ENCODE measurements around the gene DGKD.

DGKD gene

DNA sequence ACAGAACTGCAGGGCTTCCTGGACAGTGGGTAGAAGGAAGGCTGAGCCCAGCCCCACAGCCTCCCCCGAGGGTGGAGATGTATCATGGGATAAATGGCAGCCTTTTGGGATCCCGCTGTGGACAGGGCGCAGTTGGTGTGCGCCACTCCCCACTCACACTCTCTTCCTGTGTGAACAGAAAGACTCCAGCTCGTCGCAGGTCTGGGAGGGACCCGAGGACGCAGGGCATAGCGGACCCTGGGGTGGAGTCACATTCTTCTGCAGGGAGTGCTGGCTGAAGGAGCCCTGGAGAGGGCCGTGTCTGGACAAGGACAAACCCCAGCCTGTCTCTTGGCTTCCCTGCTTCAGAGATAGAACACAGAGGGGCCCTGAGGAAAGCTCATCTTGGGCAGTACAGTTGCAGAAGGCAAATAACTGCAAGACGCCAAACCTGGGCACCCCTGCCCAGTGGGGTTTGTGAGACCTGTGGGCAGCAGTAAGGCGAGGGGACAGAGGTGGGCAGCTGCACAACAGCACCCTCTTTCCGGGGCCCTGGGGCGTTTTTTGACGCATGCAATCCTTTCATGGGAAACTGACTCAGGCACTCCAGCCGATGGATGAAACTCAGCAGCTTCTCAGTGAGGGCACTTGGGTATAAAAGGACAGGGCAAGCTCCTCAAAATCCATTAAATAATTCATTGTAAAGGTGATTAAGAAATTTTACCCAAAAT lies 110.4 kb downstream of the DGKD start:
- no peak for FAIRE-seq

DNA sequence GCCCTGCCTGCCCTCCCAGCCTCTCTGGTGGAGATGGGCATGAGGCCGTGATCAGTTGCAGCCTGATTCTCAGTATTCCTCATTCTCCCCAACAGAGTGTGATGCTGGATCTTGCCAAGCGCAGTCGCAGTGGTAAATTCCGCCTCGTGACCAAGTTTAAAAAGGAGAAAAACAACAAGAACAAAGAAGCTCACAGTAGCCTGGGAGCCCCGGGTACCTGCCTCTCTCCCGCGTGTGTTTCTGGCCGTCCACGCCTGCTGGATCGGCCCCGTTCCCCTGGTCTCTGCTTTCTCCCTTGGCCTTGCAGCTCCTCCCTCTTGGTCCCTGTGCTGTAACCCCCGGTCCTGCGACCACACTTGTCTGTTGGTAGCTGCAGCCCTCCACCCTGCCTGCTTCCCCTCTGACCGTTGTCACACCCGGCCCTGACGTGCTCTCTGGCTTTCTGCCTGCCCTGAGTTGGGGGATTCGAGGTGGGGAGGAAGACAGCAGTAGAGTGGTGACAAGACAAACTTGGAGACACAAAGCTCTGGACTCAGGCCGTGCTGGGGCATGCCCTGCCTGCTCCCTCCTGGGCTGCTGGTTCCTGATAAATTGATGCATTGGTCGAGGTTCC lies 112.8 kb downstream of the DGKD start:
- no peak for FAIRE-seq

DNA sequence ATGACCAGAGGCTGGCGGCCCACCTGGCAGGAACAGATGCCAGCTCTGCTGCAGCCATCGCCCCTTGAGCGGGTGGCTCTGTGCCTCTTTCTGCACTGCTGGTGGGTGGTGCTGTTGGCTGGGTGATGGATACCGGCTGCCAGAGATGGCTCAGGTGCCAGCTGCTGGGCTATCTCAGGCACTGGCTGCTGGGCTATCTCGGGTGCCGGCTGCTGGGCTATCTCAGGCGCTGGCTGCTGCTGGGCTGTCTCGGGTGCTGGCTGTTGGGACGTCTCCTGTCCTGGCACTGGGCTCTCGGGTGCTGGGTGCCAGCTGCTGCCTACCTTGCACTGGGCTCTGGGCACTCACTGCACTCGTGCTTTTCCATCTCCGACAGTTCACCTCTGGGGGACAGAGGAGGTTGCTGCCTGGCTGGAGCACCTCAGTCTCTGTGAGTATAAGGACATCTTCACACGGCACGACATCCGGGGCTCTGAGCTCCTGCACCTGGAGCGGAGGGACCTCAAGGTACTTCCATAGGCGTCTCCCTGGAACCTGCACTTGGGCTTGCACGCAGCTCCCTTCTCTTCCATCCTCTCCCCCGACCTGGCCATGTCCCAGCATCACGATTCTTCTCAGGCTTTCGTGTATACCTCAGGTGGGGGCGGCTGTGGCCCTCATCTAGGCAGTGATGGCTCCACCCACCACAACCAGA lies 113.9 kb downstream of the DGKD start:
- no peak for FAIRE-seq

DNA sequence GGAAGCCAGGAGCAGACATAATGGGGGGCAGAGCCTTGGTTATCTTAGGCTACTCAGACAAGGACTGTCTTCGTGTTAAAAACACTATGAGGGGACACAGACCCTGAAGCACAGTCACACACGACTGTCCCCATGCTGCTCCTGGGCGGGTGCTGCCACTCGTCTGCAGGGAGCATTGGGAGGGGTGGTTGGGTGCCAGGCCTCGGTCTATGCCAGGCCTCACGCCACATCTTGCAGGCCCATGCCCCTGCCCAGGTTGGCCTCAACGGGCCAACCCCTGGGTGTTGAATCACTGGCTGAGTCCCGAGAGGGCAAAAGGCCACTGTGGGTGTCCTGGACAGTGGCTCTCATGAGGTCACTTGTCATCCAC lies 114.4 kb downstream of the DGKD start:
- no peak for FAIRE-seq

DNA sequence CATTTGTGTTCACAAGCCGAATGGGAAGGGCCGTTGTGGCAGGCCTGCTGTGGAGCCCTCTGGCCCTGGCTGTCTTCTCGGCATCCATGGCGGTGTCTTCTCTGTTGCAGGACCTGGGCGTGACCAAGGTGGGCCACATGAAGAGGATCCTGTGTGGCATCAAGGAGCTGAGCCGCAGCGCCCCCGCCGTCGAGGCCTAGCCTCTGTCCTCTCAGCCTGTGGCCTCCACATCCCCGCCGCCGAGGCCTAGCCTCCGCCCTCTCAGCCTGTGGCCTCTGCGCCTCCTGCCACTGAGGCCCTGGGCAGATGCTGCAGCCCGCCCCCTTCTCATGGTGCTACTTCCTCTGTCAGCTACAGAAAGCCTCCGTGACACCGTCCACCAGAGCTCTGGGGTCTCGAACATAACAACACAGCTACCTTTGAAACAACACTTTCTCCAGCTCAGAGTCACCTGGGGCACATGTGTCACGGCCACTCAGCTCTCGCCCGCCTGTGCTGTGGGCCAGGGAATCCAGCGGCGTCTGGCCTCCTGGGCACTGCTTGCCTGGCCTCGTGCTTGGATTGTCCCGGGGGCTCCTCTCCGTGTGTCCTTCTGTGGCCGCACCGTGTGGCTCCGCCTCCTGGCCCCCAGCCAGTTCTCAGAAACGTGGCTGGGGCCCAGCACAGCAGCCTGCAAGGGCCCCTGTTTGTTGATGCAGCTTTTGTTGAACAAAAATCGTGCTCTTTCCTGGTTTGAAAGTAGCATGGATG lies 115.1 kb downstream of the DGKD start:
- FAIRE-seq = no peak

DNA sequence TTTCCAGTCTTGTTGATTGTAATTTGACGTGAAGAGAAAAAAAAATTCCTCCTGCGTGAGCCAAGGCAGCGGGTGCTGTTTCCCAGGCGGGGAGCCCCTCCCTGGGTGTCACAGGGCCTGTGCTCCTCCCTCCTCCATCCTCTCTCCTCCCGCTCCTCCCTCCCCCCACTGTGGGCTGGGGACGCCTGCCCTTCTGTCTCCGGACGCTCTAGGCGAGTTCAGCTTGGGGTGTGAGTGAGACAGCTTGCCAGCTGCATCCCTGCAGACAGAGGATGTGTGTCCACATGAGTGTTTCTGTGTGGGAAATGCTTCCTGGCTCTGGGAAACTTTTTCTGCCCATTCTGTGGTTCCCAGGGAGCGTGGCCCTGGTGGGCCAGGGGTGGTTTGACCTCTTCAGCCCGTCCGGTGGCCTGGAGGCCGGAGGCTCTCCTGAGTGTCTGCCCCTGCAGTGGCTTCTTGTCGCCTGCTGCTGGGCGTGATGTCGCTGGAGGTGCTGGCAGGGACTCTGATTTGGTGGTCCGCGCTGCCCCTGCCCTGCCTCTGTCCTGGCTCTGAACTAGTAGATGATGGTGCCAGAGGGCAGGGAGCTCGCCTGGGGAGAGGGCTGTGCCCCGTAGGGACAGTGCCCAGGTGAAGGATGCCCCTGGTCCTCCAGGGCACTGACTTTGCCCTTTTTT lies 115.9 kb downstream of the DGKD start:
- FAIRE-seq = no peak

DNA sequence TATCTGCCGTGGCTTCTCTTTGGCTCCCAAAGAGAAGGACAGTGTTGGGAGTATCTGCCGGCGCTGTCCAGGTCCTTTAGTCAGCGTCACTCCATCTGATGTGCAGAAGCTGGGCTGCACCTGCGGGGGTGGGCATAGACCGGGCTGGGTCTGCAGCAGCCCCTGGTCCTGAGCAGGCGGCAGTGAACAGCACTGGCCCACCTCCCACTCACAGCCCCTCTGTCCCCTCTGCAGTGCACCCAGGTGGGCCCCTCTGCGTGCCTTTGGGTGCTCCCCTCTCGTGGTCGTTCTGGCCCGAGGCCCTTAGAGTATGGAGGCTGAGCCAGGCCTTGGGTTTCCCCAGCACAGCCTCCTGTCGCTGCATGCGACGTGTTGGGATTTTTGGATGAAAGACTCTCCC lies 116.5 kb downstream of the DGKD start:
- FAIRE-seq = no peak

DNA sequence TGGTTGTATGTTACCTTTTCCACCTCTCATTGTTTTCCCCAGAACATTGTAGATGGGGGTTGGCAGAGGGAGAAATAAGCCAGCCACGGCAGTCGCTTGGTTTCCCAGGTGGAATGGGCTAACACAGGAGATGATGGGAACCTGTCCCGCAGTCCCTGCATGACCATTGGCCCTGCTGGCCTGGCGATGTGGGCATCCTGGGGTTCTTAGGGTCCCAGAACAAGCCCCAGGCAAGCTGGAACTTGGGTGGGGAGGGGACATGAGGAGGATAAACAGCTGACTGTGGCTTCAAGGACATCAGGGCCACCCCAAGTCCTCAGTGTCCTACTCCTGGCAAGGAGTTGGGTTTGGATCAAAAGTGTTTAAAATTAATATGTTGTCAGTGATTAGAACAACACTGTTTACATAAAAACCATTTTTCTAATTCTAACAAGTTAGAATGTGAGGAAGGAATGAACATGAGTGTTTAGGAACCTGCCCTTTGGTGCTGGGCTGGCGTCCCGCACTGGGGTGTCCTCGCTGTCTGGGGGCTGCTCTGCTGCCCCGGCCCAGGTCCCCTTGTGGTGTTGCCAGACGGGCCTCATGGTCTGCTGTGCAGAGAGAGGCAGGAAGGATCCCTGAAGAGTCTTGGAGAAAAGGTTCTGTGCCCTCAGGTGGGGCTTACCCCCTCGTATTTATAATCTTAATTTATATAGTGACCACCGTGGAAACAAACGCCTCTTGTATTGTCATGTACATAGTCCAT lies 117.2 kb downstream of the DGKD start:
- FAIRE-seq = no peak

DNA sequence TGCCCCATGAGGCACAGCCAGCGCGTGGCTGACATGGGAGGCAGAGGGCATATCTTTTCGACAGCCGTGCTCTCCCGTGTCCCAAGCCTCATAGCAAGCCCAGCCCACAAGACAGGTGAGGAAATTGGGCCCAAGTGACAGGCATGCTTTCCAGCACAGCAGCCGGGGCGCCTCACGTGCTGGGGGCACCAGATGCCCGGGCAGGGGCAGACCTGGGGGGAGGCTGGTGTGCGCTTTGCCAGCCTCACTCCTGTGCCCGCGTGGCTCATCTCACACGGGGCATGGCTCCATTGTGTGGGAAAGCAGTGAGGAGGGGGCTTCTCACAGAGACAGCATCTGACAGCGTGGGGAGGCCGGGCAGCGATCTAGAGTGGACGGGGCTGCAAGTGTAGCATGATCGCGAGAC lies 119.1 kb downstream of the DGKD start:
- FAIRE-seq = no peak

DNA sequence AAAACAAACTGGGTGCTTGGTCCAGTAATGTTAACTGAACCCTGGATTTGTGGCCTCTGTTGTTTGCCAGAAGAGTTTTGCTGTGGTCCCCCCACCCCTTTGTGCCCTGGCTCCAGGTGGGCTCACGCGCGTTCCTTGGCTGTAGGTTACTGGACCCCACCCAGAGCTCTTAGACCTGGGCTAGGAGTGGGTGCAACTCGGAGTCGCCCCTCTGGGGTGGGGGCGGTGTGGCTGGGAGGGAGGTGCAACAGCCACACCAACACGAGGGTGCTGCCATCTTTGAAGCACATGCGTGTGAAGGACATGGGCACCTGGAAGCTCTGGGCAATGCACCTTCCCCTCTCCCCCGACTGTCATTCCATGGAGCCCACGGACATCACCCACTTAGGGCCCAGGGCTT lies 119.6 kb downstream of the DGKD start:
- FAIRE-seq = no peak

DNA sequence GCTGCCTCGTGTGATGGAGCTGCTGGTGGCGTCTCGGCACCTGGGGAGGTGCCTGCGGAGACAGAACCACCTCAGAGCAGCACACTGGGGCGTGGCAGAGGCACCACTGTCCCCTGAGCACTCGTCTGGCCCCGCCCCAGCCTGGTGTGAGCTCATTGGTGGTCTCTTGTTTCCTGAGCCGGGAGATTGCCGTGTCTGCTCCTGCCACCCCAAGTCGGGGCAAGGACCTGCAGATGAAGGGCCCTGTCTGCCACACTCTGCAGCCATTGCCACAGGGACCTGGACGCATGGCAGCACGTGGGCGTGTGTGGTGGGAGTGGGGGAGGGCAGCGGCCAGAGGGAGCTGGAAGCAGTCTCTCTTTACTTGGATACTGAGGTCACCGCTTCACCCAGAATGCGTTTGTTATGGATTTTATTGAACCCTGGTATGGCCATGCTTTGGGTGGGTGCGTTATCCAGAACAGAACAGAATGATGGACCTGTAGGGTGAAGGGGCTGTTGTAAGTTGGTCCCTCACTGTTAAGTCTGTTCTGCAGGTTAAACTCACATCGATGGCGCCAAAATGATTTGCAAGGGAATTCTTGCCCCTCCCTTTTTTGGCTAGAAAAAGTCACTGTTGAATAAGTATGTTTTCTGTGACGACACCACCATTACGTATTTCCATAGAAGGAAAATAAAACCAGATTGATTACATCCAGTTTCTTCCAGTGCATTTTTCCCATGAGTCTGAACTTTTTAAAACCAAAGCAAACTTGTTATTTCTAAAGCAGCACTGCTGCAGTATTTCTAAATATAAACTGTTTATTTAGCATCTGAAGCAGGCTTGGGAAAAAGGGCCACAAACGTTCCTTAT lies 120.2 kb downstream of the DGKD start:
- FAIRE-seq = no peak

DNA sequence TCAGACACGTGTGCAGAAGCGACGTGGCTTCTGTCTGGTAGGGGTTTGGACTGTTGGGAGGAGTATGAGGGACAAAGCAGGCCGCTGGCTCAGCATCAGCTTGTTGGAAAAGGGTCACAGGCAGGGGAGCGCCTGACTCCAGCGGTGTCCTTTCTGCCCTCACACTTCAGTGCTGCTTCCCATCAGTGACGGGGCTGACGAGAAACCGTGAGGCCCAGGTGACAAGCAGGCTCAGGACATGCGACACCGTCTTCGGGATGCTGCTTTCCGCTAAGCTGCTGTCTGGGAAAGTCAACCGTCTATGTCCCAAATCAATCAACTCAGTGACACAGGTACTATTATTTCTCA lies 121.7 kb downstream of the DGKD start:
- no peak for FAIRE-seq

DNA sequence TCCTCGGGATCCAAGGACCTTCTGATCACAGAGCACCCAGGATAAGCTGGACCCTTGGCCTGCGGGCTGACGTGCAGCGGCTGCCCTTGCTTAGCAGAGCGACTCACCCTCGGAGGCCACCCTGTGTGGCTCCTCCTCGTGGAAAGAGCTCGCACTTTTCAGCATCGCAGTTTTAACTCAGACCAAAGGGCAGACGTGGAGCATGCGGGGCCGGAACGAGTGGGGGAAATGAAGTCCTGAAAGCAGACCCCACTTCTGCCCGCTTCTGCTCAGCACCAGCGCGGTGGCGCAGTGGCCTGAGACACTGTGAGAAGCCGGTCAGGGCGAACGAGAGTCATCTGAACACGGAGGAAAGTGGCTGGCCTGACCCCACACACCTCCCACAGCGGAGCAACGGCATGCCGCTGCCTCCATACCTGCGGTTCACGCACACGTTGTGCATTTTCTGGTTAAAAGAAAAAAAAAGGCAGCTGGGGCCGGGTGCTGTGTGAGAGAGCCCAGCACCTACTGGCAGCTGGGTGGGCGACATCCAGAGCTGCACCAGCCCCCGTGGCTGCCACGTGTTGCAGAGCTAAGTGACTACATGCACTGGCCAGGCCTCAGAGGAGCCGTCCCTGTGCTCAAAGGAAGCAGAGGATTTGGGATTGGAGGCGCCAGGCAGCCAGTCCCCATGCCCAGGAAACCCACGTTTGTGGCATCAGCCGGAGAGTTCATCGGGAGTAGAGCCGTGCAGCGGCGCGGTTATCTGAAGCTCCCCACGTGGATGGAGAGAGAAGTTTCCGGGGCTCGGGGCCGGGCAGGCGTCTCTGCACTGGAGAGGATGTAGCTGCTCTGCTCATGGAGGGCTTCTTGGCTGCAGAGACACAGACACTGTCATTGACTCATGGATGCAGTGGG lies 122.6 kb downstream of the DGKD start:
- no peak for FAIRE-seq

DNA sequence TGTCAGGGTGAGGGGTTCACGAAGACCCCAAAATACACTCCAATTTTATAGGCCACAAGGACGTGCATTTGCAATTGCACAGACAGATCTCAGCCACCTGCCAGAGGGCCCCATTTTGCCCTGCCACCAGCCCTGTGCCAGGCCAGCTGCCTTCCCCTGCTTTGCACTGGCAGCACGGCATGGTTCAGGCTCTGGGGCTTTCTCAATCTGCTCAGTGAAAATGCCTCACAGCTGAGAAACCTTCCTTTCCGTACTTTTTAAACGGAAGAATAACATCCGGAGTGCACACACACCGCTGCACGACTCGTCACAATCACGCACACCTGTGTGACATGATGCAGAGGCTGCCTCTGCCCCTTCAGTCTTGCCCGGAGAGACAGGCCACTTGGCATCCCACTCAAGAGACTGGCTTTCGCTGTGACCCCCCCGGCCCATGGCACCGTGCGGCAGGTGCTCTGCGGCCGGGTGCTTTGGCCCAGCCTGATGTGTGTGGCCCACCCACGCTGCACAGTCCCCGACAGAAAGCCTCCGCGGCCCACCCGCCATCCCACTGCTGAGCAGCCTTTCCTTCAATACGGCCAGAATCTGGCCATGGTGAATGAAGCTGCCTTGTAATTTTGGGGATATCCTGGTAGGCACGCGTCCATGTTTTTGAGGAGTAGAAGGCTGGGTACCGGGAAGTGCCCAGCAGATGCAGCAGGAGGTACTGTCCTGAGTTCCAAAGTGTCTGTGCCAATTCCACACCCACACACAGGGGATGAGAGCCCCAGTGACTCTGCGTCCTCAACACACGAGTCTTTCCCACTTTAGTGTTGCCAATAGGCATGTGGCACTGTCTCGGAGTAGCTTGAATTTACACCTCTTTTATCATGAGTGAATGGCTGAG lies 123.5 kb downstream of the DGKD start:
- no peak for FAIRE-seq

DNA sequence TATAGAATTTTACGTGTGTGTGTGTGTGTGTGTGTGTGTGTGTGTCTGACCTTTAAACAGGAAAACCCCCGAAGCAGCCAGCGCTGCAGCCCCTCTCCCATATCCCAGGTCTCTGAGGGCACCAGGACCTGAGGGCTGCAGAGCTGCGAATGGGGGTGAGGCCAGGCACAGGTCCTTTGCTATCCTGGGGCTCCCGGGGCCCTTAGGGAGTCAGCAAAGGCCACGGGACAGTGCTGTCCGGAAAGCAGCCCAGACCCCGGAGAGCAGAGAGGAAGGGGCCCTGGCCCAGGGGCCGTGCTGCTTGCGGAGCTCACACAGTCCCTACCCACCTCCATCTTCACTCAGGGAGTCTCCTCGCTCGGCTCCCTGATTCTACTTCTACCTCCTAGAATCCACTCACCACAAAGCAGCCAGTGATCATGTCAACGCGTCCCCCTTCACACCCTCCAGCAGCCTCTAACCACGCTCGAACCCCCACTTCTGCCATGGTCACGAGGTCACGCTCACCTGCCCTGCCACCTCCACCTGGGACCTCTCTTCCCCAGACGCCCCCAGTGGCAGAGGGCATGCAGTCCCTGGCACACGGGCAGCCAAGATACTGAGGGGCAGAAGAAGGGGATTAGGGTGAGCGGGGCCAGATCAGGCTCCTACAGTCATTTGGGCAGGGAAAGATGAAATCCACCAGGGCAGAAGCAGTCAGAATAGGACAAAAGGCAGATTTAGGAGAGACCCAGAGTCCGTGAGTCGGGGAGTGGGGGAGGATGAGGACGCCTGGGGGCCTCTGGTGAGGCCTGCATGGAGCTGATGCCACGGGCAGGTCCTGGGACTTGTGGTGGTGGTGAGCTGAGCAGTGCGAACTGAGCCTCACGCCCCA lies 125.6 kb downstream of the DGKD start:
- no peak for FAIRE-seq

DNA sequence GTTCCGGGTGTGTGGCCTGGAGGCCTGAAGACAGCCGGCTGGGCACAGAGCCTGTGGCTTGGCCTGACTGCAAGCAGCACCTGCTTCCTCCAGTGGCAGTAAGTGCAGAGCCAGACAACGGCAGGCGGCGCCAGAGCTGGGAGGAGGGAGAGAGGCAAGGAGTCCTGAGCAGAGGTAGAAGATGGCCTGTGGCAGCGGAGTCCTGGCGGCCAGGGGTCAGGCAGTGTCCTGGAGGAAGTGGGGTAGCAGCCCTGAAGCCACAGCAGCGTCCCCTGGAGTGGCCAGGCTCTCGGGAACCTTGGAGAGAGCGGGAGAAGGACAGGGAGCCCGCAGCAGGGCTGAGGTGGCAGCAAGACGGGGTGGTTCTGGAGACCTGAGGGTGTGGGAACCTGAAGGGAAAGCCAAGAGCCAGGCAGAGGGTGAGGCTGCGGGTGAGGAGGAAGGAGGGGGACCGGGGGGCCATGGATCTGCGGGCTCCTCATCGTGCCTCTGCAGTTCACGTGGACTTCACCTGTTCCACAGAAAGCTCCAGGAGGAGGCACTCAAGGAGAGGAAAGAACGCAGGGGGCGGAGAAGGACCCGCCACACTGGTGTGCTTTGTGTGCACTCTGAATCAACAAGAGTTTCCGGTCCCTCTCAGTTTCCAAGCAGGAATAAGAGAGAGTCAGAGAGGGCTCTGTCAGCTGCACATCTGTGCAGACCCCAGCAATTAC lies 126.4 kb downstream of the DGKD start:
- no peak for FAIRE-seq

DNA sequence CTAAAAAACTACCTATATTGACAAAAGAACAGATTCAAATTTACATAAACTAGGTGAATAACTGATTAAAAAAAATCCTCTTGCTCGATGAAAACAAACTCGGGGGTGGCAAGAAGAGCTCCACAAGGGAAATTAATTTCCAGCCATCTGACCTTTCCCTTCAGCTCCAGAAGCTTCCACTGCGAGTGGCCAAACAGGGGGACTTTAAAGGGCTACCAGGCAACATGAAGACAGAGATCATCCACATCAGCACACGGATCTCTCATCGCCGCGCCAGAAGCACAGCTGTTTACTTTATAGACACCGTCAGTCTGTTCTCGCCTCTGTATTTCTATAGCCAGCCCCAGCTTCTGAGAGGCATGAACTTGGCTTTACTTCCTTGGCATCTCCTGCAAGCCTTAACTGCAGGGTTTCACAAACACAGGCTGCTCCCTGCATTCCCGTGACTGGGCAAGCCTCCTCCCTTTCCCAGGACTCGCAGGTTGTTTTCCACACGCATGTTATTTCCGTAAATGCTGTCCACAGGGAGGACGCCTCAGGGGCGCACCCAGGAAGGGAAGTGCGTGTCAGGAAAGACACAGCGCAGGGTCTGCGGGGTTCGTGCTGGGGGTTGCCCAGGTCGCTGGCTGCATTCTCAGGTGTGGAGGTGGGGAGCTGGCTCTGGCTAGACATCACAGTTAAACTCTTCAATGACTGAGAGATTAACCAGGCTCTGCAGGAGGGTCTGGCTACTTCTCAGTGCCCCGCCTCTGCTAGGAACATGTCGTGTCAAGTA lies 127.3 kb downstream of the DGKD start:
- FAIRE-seq = no peak
